ES-I3 (cell line): ENCODE measurements around the gene FGD4.

Source experiments
- H3K36me3 ChIP-seq: 2 replicates; pipeline ENCODE4 v1.6.1; 2013; ENCODE audit warnings: mild to moderate bottlenecking, low read length, control low read depth, moderate library complexity; ENCODE audit not compliant: insufficient read depth
- H3K4me1 ChIP-seq: 2 replicates; pipeline ENCODE4 v1.6.1; 2013; ENCODE audit warnings: mild to moderate bottlenecking, control low read depth, low read length; ENCODE audit not compliant: insufficient read depth
- H3K9ac ChIP-seq: 2 replicates; pipeline ENCODE4 v1.6.1; 2013; ENCODE audit warnings: low read depth, mild to moderate bottlenecking, low read length, moderate library complexity
- H3K9me3 ChIP-seq: 2 replicates; pipeline ENCODE4 v1.6.1; 2013; ENCODE audit warnings: mild to moderate bottlenecking, low read length, moderate library complexity; ENCODE audit not compliant: control insufficient read depth, insufficient read depth

The FGD4 gene

DNA sequence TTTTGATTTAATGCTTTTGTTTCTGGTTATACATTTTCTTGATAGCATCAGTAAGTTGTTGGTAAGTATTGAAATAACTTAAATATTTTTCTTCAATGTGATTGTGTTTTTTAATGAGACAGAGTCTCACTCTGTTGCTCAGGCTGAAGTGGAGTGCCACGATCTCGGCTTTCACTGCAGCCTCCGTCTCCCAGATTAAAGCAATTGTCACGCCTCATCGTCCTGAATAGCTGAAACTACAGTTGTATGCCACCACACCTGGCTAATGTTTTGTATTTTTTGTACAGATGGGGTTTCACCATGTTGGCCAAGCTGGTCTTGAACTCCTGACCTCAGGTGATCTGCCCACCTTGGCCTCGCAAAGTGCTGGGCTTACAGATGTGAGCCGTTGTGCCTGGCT, 78.8 kb downstream of the FGD4 start:
- peaks cover 4% of the 10 kb centered on the region; the same call in 1 of the 2 replicates for H3K36me3 ChIP-seq
- no peak overlapping the region for H3K9ac ChIP-seq
- no peaks in the 10 kb centered on the region for H3K4me1 ChIP-seq
- H3K9me3 ChIP-seq: no peaks in the 10 kb centered on the region

- Histone ChIP-seq H3K36me3 (peaks cover 4% of the 10 kb centered on the region; the same call in 1 of the 2 replicates), H3K9me3 (no peaks in the 10 kb centered on the region), H3K9ac (no peak overlapping the region), H3K4me1 (no peaks in the 10 kb centered on the region)
Observed at GRCh38 chr12:32478858-32479725, 79.7 kb downstream of the FGD4 start.

- peaks cover 7% of the 10 kb centered on the region; the same call in 1 of the 2 replicates for H3K4me1 ChIP-seq
- peaks cover 7% of the 10 kb centered on the region for H3K36me3 ChIP-seq
- no peak overlapping the region for H3K9ac ChIP-seq
- no peaks in the 10 kb centered on the region for H3K9me3 ChIP-seq
Observed at GRCh38 chr12:32482226-32482625, 82.9 kb downstream of the FGD4 start.

DNA sequence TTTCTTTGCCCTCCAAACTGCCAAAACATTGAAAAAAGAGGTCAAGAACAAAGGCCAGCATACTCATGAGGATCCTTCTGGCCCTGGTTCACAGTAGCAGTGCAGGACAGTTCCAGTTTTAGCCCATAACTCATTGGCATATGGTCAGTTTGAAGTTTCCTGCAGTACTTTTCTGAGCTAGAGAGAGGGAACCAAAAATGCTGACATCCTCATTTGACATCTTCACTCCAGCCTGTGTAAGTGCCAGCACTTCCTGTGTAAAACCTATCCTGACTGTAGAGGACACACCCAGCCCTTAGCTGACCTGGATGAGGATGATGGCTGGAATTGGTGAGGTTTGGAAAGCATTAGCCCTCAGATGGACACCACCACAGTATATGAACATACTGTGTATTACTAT, 84.1 kb downstream of the FGD4 start:
- H3K9ac ChIP-seq: no peak overlapping the region
- H3K4me1 ChIP-seq: peaks cover 7% of the 10 kb centered on the region; the same call in 1 of the 2 replicates
- H3K36me3 ChIP-seq: peaks cover 4% of the 10 kb centered on the region

DNA sequence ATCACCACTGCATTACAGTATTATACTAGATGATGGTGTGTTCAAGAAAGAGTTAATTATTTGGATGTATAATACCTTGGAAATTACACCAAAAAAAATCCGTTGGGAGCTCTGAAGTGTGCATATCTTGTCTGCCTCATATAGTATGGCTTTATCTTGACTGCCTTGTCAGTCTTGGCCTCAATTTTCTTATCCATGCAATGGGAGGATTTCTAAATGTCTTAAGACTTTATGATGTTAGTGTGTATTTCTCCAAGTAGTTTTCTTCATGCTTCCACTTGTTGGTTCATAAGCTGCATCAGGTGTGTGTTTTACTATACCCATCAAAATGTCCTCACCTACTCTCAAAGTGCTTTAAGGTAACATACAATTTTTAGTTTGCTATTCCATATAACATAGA, 84.6 kb downstream of the FGD4 start:
- Histone ChIP-seq H3K9ac (no peak overlapping the region), H3K4me1 (peaks cover 7% of the 10 kb centered on the region; the same call in 1 of the 2 replicates), H3K9me3 (no peaks in the 10 kb centered on the region), H3K36me3 (peaks cover 4% of the 10 kb centered on the region)

More for the DNA sequence above, 84.1 kb downstream of the FGD4 start:
- H3K9me3 ChIP-seq: no peaks in the 10 kb centered on the region

DNA sequence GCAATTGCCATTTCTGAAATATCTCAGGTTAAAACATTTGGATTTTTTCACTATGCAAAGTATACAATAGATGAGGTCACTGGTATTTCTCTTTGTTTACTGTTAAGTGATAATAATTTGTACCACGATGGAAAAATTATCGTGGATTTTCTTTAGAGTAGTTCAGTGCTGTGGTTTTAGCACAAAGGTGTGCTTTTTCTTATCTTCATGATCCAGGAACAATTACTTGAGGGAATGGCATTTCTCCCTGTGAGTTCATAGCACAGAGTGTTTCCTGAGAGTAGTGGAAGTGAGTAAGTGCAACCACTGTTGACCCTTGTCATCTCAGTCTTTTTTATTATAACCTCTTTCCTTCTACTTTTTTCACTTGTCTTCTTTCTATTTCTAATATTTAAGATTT, 86.8 kb downstream of the FGD4 start:
- Histone ChIP-seq H3K9me3 (no peaks in the 10 kb centered on the region), H3K9ac (no peak overlapping the region), H3K4me1 (peaks cover 7% of the 10 kb centered on the region; the same call in 1 of the 2 replicates), H3K36me3 (peaks cover 4% of the 10 kb centered on the region)

GRCh38 chr12:32488132-32488531, 88.8 kb downstream of the FGD4 start:
- Histone ChIP-seq H3K36me3 (peaks cover 7% of the 10 kb centered on the region), H3K4me1 (peaks cover 7% of the 10 kb centered on the region; the same call in 1 of the 2 replicates), H3K9me3 (no peaks in the 10 kb centered on the region), H3K9ac (no peak overlapping the region)

DNA sequence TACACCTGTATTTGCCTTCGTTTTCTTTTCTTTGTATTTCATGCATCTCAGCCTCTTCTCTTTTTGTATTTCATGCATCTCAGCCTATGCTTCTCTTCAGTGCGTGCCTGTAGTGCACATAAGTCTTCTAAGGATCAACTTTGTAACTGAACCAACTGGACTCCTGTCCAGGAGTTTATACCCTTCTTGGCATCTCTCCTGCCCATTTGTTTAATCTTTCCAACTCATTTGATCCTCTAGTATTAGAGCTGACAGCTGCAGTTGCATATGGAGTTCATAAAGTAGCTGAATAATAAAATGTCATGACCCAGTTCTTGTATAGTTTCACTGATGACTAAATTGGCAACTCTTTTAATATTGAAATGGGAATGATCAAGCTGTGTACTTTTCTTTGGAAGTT, 89.7 kb downstream of the FGD4 start:
- peaks cover 7% of the 10 kb centered on the region; the same call in 1 of the 2 replicates for H3K4me1 ChIP-seq
- no peaks in the 10 kb centered on the region for H3K9me3 ChIP-seq
- peaks cover 9% of the 10 kb centered on the region for H3K36me3 ChIP-seq
- no peak overlapping the region for H3K9ac ChIP-seq

- Histone ChIP-seq H3K36me3 (peaks cover 5% of the 10 kb centered on the region; the same call in 1 of the 2 replicates), H3K9me3 (no peaks in the 10 kb centered on the region), H3K4me1 (peaks cover 8% of the 10 kb centered on the region; the same call in 1 of the 2 replicates), H3K9ac (no peak overlapping the region)
Observed at GRCh38 chr12:32490801-32491200, 91.4 kb downstream of the FGD4 start.

DNA sequence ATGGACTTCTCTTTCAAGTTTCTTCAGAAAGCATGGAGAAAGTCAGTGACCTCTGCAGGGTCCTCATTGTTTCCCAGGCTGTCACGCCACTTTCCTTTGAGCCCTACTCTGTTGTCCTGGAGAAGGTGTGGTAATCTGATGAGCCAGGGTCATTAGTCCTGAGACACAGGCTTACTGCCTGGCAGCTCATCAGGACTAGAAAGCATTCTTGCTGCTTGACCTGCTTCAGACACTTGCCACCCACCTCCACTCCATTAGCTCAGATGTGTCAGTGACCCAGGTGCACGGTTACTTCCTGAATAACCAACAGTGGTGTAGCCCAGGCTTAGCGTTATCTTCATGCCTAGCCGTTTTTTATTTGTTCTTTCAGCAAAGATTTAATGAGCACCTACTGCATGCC, 93.9 kb downstream of the FGD4 start:
- H3K9me3 ChIP-seq: no peaks in the 10 kb centered on the region
- H3K4me1 ChIP-seq: 0 out of 2 replicates have a peak, but pooled peaks cover 4% of the 10 kb centered on the region
- H3K36me3 ChIP-seq: peaks cover 5% of the 10 kb centered on the region; the same call in 1 of the 2 replicates
- no peak overlapping the region for H3K9ac ChIP-seq

DNA sequence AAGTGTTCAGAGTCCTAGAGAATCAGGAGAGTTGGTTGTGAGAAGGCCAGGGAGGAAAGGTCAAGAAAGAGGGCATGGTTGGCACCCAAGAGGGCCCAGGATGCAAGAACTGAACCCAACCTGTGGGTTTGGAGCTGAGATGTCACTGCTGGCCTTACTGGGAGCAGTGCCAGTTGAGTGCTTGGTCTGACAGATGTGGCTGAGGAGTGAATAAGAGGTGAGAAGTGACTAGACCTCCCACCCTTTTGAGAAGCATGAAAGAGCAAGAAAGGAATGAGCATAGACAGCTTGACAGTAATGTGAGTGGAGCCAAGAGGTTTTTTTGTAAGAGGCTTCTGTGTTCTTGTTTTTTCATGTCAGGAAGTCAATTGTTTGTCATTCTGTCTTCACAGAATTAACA, 95.3 kb downstream of the FGD4 start:
- H3K9me3 ChIP-seq: no peaks in the 10 kb centered on the region
- H3K9ac ChIP-seq: no peak overlapping the region
- H3K4me1 ChIP-seq: 0 out of 2 replicates have a peak, but pooled peaks cover 7% of the 10 kb centered on the region
- H3K36me3 ChIP-seq: 0 out of 2 replicates have a peak, but pooled peaks cover 5% of the 10 kb centered on the region

GRCh38 chr12:32496946-32497345, 97.6 kb downstream of the FGD4 start:
- Histone ChIP-seq H3K36me3 (0 out of 2 replicates have a peak, but pooled peaks cover 5% of the 10 kb centered on the region), H3K9ac (no peak overlapping the region), H3K4me1 (0 out of 2 replicates have a peak, but pooled peaks cover 7% of the 10 kb centered on the region), H3K9me3 (no peaks in the 10 kb centered on the region)

DNA sequence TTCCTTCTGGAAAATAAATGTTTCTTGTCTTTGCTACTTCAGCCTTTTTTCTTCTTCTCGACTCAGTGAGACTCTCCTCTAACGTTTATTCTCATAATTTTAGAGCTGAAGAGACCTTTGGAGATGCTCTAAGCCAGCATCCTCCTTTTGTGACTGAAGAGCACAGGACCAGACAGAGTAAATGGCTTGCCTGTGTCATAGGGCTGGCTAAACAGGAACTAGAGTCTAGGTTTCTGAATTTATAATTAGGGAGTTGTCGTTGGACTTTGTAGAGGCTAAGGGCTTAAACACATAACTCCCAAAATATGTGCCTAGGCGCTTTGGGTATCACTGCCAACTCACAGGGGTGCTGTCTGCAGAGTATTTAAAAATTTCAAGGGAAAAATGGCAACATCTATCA, 98.5 kb downstream of the FGD4 start:
- Histone ChIP-seq H3K36me3 (0 out of 2 replicates have a peak, but pooled peaks cover 5% of the 10 kb centered on the region), H3K9ac (no peak overlapping the region), H3K4me1 (peaks cover 15% of the 10 kb centered on the region), H3K9me3 (no peaks in the 10 kb centered on the region)

GRCh38 chr12:32499048-32499447, 99.7 kb downstream of the FGD4 start:
- Histone ChIP-seq H3K4me1 (peaks cover 20% of the 10 kb centered on the region), H3K9me3 (no peaks in the 10 kb centered on the region)

GRCh38 chr12:32501835-32502333, 102.5 kb downstream of the FGD4 start:
- peaks cover 37% of the 10 kb centered on the region for H3K4me1 ChIP-seq
- no peak overlapping the region for H3K9ac ChIP-seq
- H3K36me3 ChIP-seq: no peaks in the 10 kb centered on the region

More at GRCh38 chr12:32499048-32499447, 99.7 kb downstream of the FGD4 start:
- H3K36me3 ChIP-seq: no peaks in the 10 kb centered on the region
- H3K9ac ChIP-seq: no peak overlapping the region

More at GRCh38 chr12:32501835-32502333, 102.5 kb downstream of the FGD4 start:
- H3K9me3 ChIP-seq: no peaks in the 10 kb centered on the region
